Transverse colon (tissue), 4 donors: Measurements from ENCODE around the gene XKR8.

Source experiments
- CTCF ChIP-seq, 5 experiments: fragments of 200-600 bp in 3 of 5; fragments of 450-650 bp in 2 of 5; sonication (generic) in 3 of 5; IDR thresholded peaks; 1 replicate in 2 of 5; 2 replicates in 3 of 5; pipeline ENCODE4 v1.5.1; 2016 to 2017; ENCODE audit warnings: antibody characterized with exemption in 5 of 5, inconsistent platforms in 3 of 5, mild to moderate bottlenecking in 2 of 5, moderate library complexity in 1 of 5
- POLR2A ChIP-seq: fragments of 450-650 bp; IDR thresholded peaks from one replicate; pipeline ENCODE4 v1.6.1; 2016; ENCODE audit warnings: antibody characterized with exemption, mild to moderate bottlenecking, moderate library complexity
- POLR2AphosphoS5 ChIP-seq, 3 donors: sonication (generic); formaldehyde crosslinking; IDR thresholded peaks; one replicate each; pipeline ENCODE4 v1.6.1; 2016; ENCODE audit warnings: antibody characterized with exemption in 3 of 3

- no peak for TF ChIP-seq CTCF (IDR thresholded peaks at IDR 0.05)
- TF ChIP-seq POLR2AphosphoS5 (IDR thresholded peaks at IDR 0.05), result no peak
- TF ChIP-seq POLR2A, result no peak
Measured at GRCh38 chr1:27960762-27961645, 1.2 kb downstream of the XKR8 start.
